ENCODE measurements around the gene OR2L3.
"Not testable (repeated sequence)": the region's sequence is repeated elsewhere in the genome, so short reads cannot be mapped to it uniquely, and the experiment has no call there.

OR2L3 gene

GRCh38 chr1:248046536-248046935 is at the start of gene OR2L3:
TSS of gene OR2L3 (plus strand) at chr1:248046836. CDS start at chr1:248060682, 13,846 bp downstream.
- DNase-seq (ENCODE audit: low spot score) = no peak

- no peak for DNase-seq (ENCODE audit: low spot score)
These were observed 47.8 kb upstream of the OR2L3 start for GRCh38 chr1:247998811-247999210.

GRCh38 chr1:248000169-248000568 is 46.5 kb upstream of the OR2L3 start:
- DNase-seq (ENCODE audit: low spot score) = no peak

- no peak for DNase-seq (ENCODE audit: low spot score)
These were observed 38.9 kb upstream of the OR2L3 start for GRCh38 chr1:248007778-248008177.

- no peak for DNase-seq (ENCODE audit: low spot score)
These were observed 37.0 kb upstream of the OR2L3 start for GRCh38 chr1:248009681-248010080.

GRCh38 chr1:248013229-248013710 is 33.4 kb upstream of the OR2L3 start, which contains the start of gene OR2L5:
TSS of gene OR2L5 (plus strand) at chr1:248013660. CDS start at chr1:248021948, 8,288 bp downstream.
- DNase-seq (ENCODE audit: low spot score) = no peak

- no peak for DNase-seq (ENCODE audit: low spot score)
These were observed 30.8 kb upstream of the OR2L3 start for GRCh38 chr1:248015803-248016202.

GRCh38 chr1:248029770-248030169 is 16.9 kb upstream of the OR2L3 start, which contains the start of gene OR2L2:
TSS of gene OR2L2 (plus strand) at chr1:248030070. CDS start at chr1:248038268, 8,198 bp downstream.
- no peak for DNase-seq (ENCODE audit: low spot score)

- DNase-seq (ENCODE audit: low spot score) = no peak
These were observed 1.4 kb upstream of the OR2L3 start for GRCh38 chr1:248045209-248045608.

- DNase-seq (ENCODE audit: low spot score) = no peak
These were observed 372 bp downstream of the OR2L3 start for GRCh38 chr1:248047008-248047407.

- DNase-seq (ENCODE audit: low spot score) = no peak
These were observed 8.0 kb downstream of the OR2L3 start for GRCh38 chr1:248054671-248055070.

- no peak for DNase-seq (ENCODE audit: low spot score)
These were observed 8.6 kb downstream of the OR2L3 start for GRCh38 chr1:248055261-248055660.

GRCh38 chr1:248065071-248065470 is 18.4 kb downstream of the OR2L3 start:
- no peak for DNase-seq (ENCODE audit: low spot score)

- DNase-seq (ENCODE audit: low spot score) = no peak
These were observed 19.0 kb downstream of the OR2L3 start for GRCh38 chr1:248065604-248066003.

GRCh38 chr1:248083864-248084263 is 37.2 kb downstream of the OR2L3 start:
- DNase-seq (ENCODE audit: low spot score) = not testable (repeated sequence)

- no peak for DNase-seq (ENCODE audit: low spot score)
These were observed 48.2 kb downstream of the OR2L3 start, which contains the start of gene OR2L13 for GRCh38 chr1:248094884-248095283. TSS of gene OR2L13 (plus strand) at chr1:248095184. CDS start at chr1:248099376, 4,192 bp downstream.

GRCh38 chr1:248098529-248098928 is 51.9 kb downstream of the OR2L3 start:
- DNase-seq (ENCODE audit: low spot score) = no peak

- DNase-seq (ENCODE audit: low spot score) = no peak
These were observed 56.2 kb downstream of the OR2L3 start for GRCh38 chr1:248102847-248103246.

GRCh38 chr1:248111157-248111556 is 64.5 kb downstream of the OR2L3 start:
- DNase-seq (ENCODE audit: low spot score) = no peak

All from HuH-7 (cell line).